Hypothalamus (tissue), 51 donors: ENCODE results near the gene ZFP36L1.

ENCODE experiments used
- DNase-seq, 51 donors: peaks; one replicate each; lab custom pipeline; 2025; lab: John Stamatoyannopoulos, UW

ZFP36L1 gene

GRCh38 chr14:68816183-68816942 is 23.5 kb upstream of the ZFP36L1 start:
- peak; percentile 37 to 97 (median 86) for DNase-seq

GRCh38 chr14:68815298-68816182 is 22.7 kb upstream of the ZFP36L1 start:
- no peak for DNase-seq

DNA sequence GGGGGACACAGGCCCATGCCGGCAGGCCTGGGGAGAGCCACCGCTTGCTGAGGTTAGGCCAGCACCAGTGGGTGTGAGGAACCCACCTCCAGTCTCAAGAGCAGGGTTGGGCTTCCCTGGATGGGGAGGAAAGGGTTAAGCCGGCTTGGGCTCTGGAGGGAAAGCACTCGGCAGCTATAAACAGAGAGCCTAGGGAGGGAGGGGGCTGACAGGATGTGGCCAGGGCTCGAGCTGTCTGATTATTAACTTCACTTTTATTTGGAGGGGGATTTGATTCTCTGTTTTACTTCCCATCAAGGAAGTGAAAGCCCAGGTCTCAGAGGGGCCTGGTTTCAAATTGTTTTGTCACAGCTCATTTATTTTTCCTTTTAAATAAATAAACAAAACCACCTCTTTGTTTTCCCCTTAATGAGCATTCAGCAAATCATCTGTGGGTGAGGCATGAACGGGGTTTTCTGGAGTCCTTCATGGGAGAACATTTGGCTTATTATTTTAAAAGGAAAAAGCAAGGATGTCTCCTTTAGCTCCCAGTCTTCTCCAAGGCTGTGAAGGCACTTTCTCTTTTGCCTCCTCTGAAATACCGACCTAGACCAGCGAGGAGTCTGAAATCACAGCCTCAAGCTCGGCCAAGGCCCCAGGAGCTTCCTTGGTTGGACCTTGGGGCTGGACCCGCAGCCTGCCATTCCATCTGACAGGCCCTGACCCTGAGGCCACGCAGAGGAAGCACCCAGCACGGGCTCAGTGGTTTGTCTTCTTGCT is 21.9 kb upstream of the ZFP36L1 start:
- DNase-seq = peak in 13 of 51 donors; percentile 13 to 51 (median 29)

GRCh38 chr14:68814238-68814538 is 21.3 kb upstream of the ZFP36L1 start:
- no peak for DNase-seq

GRCh38 chr14:68813318-68813838 is 20.5 kb upstream of the ZFP36L1 start:
- DNase-seq = no peak

DNA sequence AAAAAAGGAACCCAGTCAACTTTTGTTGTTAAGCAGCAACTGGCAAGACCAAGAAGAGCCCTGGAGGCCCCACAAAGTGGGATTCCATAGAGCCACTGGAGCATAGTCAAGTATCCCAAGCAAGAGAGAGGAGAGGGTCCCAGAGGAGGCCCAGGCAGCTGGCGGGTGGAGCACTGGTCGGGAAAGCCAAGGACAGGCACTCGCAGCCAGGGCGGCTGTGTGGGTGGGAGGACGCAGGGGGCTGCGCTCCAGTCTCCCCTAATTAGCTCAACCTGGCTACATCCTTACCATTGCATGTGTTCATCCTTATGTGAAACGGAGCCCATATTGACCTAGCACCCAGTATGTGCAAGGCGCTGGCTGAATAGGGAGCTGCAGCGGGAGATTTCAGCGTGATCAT is 18.3 kb upstream of the ZFP36L1 start:
- no peak for DNase-seq

GRCh38 chr14:68810173-68811153 is 17.6 kb upstream of the ZFP36L1 start:
- no peak for DNase-seq

GRCh38 chr14:68809524-68809923 is 16.7 kb upstream of the ZFP36L1 start:
- no peak for DNase-seq

DNA sequence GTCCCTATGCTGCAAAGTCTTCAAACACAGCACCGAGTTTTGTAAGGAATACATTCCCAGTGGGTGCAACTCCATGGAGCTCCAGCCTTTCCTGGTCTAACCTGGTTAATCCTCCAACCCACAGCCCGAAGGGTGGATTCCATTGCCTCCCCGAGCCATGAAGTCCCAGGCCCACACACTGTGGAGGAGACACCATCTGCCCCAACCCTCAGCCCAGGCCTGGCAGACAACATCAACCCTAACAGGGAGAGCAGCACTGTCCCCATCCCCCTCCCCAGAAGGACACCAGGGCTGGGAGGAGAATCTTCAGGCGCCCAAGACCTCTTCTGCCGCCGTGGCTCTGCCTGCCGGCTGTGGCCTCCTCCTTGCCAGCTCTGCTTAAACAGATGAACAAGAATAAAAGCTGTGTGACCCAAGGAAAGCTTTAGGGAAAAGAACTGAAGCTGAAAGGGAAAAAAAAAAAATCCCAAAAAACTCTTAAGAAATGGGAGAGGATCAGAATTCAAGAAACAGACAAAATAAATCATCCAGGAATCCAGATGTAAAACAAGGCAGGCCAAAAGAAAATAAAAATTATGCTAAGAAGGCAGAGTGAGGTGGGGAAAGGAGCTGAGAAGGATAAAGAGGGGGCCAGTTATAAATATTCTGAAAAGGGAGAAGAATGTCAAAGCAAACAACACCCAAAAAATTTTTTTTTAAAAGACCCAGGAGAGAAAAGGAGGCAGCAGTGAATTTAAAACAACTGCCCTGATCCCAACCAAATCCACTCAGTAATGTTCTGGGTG is 16.0 kb upstream of the ZFP36L1 start:
- no peak for DNase-seq

DNA sequence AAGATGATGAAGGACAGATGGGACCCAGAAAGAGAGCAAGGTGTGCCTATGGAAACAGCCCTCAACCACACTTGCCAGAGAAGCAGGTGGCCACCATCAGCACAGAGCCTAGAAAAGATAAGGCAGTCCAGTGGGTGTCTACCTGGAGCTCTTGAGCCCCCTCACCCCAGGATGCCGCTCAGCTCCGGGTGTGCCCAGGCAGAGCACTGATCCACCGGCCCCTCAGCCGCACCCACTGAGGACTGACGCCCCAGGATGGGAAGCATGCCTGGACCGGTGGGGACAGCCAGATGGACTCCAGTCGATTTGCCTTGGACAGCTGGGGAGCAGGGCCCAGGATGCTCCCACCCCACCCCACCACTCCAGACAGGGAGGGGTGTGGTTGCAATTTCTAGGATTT is 15.1 kb upstream of the ZFP36L1 start:
- DNase-seq = no peak

- peak in 9 of 51 donors; percentile 20 to 47 (median 29) for DNase-seq
Observed at GRCh38 chr14:68807148-68807600, 14.3 kb upstream of the ZFP36L1 start.

DNA sequence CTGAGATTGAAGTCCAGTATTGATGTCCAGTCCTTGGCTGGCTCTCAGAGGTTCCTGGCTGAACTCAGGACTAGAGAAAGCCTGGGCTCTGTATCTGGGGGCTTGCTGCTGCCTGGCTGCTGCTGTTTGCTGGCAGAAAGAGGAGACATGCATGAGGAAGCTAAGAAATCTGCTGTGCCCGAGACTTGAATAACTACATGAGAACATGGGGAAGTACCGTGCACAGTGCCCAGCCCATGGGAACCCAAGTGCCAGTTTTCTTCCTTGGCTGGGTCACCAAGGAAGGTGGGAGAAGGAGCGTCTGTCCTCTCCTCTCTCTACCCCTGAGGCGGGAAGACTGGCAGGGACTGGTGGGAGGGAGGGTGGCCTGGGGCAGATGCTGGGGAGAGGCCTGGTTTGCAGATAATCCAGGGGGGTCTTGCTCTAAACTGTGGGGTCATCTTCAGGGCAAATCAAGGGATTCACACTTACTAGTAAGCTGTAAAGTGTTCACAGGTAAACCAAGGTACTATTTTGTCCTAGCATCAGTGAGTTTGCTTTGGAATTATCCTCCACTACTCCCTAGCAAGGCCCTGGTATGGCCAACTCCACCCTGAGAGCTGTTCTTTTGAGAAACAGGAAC is 13.8 kb upstream of the ZFP36L1 start:
- no peak for DNase-seq

DNA sequence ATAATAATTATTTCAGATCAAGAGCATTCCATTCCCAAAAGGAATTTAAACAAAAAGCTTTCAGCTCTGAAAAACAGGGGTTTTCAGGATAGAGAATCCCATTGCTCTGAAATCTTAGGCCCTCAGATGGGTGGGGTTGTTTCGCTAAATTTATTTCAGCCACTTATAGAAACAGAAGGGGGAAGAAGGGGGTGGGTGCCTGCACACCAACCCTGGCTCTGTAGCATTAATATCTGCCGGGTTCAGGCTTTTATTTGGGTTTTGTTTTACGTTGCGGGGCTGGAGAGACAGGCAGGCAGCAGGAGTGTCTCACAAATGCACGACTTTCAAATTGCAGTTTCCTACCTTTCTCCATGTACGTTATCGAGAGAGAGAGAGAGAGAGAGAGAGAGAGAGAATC is 12.5 kb upstream of the ZFP36L1 start:
- DNase-seq = no peak

GRCh38 chr14:68801631-68802030 is 8.8 kb upstream of the ZFP36L1 start:
- no peak for DNase-seq

DNA sequence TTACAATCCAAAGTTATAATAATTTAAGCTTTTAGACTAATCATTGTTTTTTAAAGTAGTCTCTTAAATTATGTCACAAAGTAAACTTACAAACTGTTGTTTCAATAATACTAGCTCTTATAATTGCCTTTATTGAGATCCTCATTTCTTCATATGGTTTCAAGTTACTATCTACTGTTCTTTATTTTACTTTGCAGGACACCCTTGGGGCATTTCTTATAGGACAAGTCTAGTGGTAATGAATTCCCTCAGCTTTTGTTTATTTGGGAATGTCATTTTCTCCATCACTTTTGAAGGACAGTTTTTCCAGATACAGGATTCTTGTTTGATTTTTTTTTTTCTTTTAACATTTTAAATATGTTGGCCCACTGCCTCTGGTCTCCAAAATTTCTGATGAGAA is 8.1 kb upstream of the ZFP36L1 start:
- DNase-seq = no peak

GRCh38 chr14:68800390-68800789 is 7.5 kb upstream of the ZFP36L1 start:
- DNase-seq = no peak

GRCh38 chr14:68798621-68799020 is 5.8 kb upstream of the ZFP36L1 start:
- DNase-seq = no peak

DNA sequence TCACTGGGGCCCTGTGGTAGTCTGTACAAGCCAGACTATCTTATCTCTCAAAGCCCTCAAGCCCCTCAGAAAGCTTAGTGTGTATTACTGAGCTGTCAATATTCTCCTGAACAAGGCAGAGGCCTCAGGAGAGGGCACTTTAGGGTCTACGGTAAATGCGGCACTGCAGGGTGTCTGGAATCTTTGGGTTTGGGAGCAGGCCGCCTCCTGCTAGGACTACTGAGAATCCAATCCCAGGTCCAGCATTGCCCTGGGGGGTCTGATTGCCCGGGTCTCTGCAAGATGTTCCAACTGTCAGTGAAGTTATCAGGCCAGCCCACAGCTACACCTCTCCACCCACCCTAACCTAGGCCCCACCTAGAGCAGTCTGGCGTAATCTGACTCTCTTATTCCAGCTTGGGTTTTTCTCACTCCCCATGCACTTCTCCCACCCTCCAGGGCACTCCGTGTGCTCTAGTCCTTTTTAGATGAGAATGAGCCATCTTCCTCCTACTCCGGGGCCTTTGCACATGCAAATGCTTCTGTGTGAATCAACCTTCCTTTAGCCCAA is 4.3 kb upstream of the ZFP36L1 start:
- DNase-seq = no peak
